SJSA1 (cell line): ENCODE data around the gene MTTP. TPM values are rescaled to one million over a fixed set of nuclear protein-coding genes. Genes with fewer than 3 reads are reported as not detected.

Experiments
- DNase-seq, 2 experiments: peaks; one replicate each; pipeline ENCODE4 v3.0.0-alpha.2; 2015 to 2020; ENCODE audit warnings: low spot score in 2 of 2, low read depth in 1 of 2
- H3K27ac ChIP-seq: fragments of 250-450 bp; sonication (Bioruptor Pico); 2 replicates; pipeline ENCODE4 v1.5.1; 2020; ENCODE audit warnings: mild to moderate bottlenecking, moderate library complexity
- H3K27me3 ChIP-seq: fragments of 250-450 bp; sonication (Bioruptor Pico); replicated peaks from 2 replicates; pipeline ENCODE4 v1.5.1; 2020; ENCODE audit warnings: mild to moderate bottlenecking, moderate library complexity
- H3K36me3 ChIP-seq: fragments of 250-450 bp; sonication (Bioruptor Pico); 2 replicates; pipeline ENCODE4 v1.5.1; 2020; ENCODE audit warnings: mild to moderate bottlenecking
- H3K4me1 ChIP-seq: fragments of 250-450 bp; sonication (Bioruptor Pico); replicated peaks from 2 replicates; pipeline ENCODE4 v1.6.1; 2021; ENCODE audit warnings: mild to moderate bottlenecking
- H3K4me3 ChIP-seq: fragments of 250-450 bp; sonication (Bioruptor Pico); 2 replicates; pipeline ENCODE4 v1.5.1; 2020; ENCODE audit warnings: mild to moderate bottlenecking
- H3K9me3 ChIP-seq: fragments of 250-450 bp; sonication (Bioruptor Pico); replicated peaks from 2 replicates; pipeline ENCODE4 v1.5.1; 2020; ENCODE audit warnings: mild to moderate bottlenecking
- total RNA-seq: library from RNA; depleted of rRNA; stranded (reverse); fragments of >200 nt; shearing (Covaris generic); gene quantifications from 2 replicates; pipeline ENCODE4 v1.2.3, GENCODE V29; 2014

The MTTP gene
- total RNA-seq, 1 experiment from 2014 or later: 0.11 TPM

GRCh38 chr4:99573735-99574368 is 772 bp upstream of the MTTP start:
- no peak for DNase-seq
- no peaks in the 10 kb centered on the region for H3K9me3 ChIP-seq
- H3K36me3 ChIP-seq: no peaks in the 10 kb centered on the region
- no peak overlapping the region for H3K27ac ChIP-seq
- no peaks in the 10 kb centered on the region for H3K4me1 ChIP-seq
- no peak overlapping the region for H3K4me3 ChIP-seq
- peaks cover 6% of the 10 kb centered on the region; the same call in 1 of the 2 replicates for H3K27me3 ChIP-seq

GRCh38 chr4:99578714-99579113 is 4.1 kb downstream of the MTTP start:
- no peaks in the 10 kb centered on the region for H3K4me1 ChIP-seq
- H3K9me3 ChIP-seq: no peaks in the 10 kb centered on the region
- H3K36me3 ChIP-seq: no peaks in the 10 kb centered on the region
- no peak for DNase-seq
- H3K4me3 ChIP-seq: no peak overlapping the region
- H3K27ac ChIP-seq: no peak overlapping the region
- H3K27me3 ChIP-seq: no peaks in the 10 kb centered on the region; the same call in 1 of the 2 replicates

GRCh38 chr4:99585516-99585915 is 10.9 kb downstream of the MTTP start:
- H3K36me3 ChIP-seq: no peaks in the 10 kb centered on the region
- no peaks in the 10 kb centered on the region; the same call in 1 of the 2 replicates for H3K27me3 ChIP-seq
- H3K4me1 ChIP-seq: no peaks in the 10 kb centered on the region
- no peak for DNase-seq
- H3K9me3 ChIP-seq: no peaks in the 10 kb centered on the region
- H3K27ac ChIP-seq: no peak overlapping the region
- H3K4me3 ChIP-seq: no peak overlapping the region

GRCh38 chr4:99586322-99586721 is 11.7 kb downstream of the MTTP start:
- no peaks in the 10 kb centered on the region for H3K4me1 ChIP-seq
- H3K36me3 ChIP-seq: no peaks in the 10 kb centered on the region
- no peak overlapping the region for H3K27ac ChIP-seq
- H3K4me3 ChIP-seq: no peak overlapping the region
- no peaks in the 10 kb centered on the region for H3K9me3 ChIP-seq
- no peaks in the 10 kb centered on the region; the same call in 1 of the 2 replicates for H3K27me3 ChIP-seq
- DNase-seq: no peak

- H3K27me3 ChIP-seq: no peaks in the 10 kb centered on the region; the same call in 1 of the 2 replicates
- H3K27ac ChIP-seq: no peak overlapping the region
- H3K4me1 ChIP-seq: no peaks in the 10 kb centered on the region
Observed at GRCh38 chr4:99586797-99587196, 12.2 kb downstream of the MTTP start.

GRCh38 chr4:99587309-99587708 is 12.7 kb downstream of the MTTP start:
- Histone ChIP-seq H3K36me3 (no peaks in the 10 kb centered on the region), H3K9me3 (no peaks in the 10 kb centered on the region), H3K4me1 (no peaks in the 10 kb centered on the region), H3K27me3 (no peaks in the 10 kb centered on the region; the same call in 1 of the 2 replicates), H3K4me3 (no peak overlapping the region), H3K27ac (no peak overlapping the region)
- no peak for DNase-seq

More at GRCh38 chr4:99586797-99587196, 12.2 kb downstream of the MTTP start:
- H3K36me3 ChIP-seq: no peaks in the 10 kb centered on the region
- H3K4me3 ChIP-seq: no peak overlapping the region
- no peaks in the 10 kb centered on the region for H3K9me3 ChIP-seq
- no peak for DNase-seq

- Histone ChIP-seq H3K27me3 (no peaks in the 10 kb centered on the region; the same call in 1 of the 2 replicates), H3K36me3 (no peaks in the 10 kb centered on the region), H3K9me3 (no peaks in the 10 kb centered on the region), H3K4me1 (no peaks in the 10 kb centered on the region), H3K4me3 (no peak overlapping the region), H3K27ac (no peak overlapping the region)
- DNase-seq: no peak
Observed at GRCh38 chr4:99587803-99588202, 13.2 kb downstream of the MTTP start.

- Histone ChIP-seq H3K27me3 (no peaks in the 10 kb centered on the region), H3K4me1 (no peaks in the 10 kb centered on the region), H3K9me3 (no peaks in the 10 kb centered on the region), H3K27ac (no peak overlapping the region), H3K4me3 (no peak overlapping the region), H3K36me3 (no peaks in the 10 kb centered on the region)
- DNase-seq: no peak
Observed at GRCh38 chr4:99591757-99592156, 17.1 kb downstream of the MTTP start.

GRCh38 chr4:99593781-99594641 is 19.4 kb downstream of the MTTP start:
- Histone ChIP-seq H3K27ac (no peak overlapping the region), H3K27me3 (no peaks in the 10 kb centered on the region), H3K9me3 (no peaks in the 10 kb centered on the region), H3K36me3 (no peaks in the 10 kb centered on the region), H3K4me1 (no peaks in the 10 kb centered on the region), H3K4me3 (no peak overlapping the region)
- no peak for DNase-seq

- no peak for DNase-seq
- no peaks in the 10 kb centered on the region for H3K36me3 ChIP-seq
- H3K9me3 ChIP-seq: no peaks in the 10 kb centered on the region
- no peaks in the 10 kb centered on the region for H3K27me3 ChIP-seq
- no peaks in the 10 kb centered on the region for H3K4me1 ChIP-seq
- H3K27ac ChIP-seq: no peak overlapping the region
- no peak overlapping the region for H3K4me3 ChIP-seq
Observed at GRCh38 chr4:99594818-99595217, 20.2 kb downstream of the MTTP start.

GRCh38 chr4:99606716-99607115 is 32.1 kb downstream of the MTTP start:
- Histone ChIP-seq H3K4me1 (no peaks in the 10 kb centered on the region), H3K4me3 (no peak overlapping the region), H3K27me3 (peaks cover 9% of the 10 kb centered on the region; the same call in 1 of the 2 replicates), H3K27ac (no peak overlapping the region), H3K9me3 (no peaks in the 10 kb centered on the region), H3K36me3 (no peaks in the 10 kb centered on the region)
- DNase-seq: no peak

GRCh38 chr4:99608417-99608816 is 33.8 kb downstream of the MTTP start:
- Histone ChIP-seq H3K4me1 (no peaks in the 10 kb centered on the region), H3K4me3 (no peak overlapping the region)

GRCh38 chr4:99610605-99611175 is 36.1 kb downstream of the MTTP start:
- H3K27me3 ChIP-seq: peaks cover 7% of the 10 kb centered on the region; the same call in 1 of the 2 replicates
- no peaks in the 10 kb centered on the region for H3K4me1 ChIP-seq
- DNase-seq: no peak
- H3K27ac ChIP-seq: no peak overlapping the region
- no peaks in the 10 kb centered on the region for H3K9me3 ChIP-seq
- H3K4me3 ChIP-seq: no peak overlapping the region
- H3K36me3 ChIP-seq: no peaks in the 10 kb centered on the region

More at GRCh38 chr4:99608417-99608816, 33.8 kb downstream of the MTTP start:
- DNase-seq: no peak
- H3K9me3 ChIP-seq: no peaks in the 10 kb centered on the region
- H3K36me3 ChIP-seq: no peaks in the 10 kb centered on the region
- no peak overlapping the region for H3K27ac ChIP-seq
- H3K27me3 ChIP-seq: peaks cover 9% of the 10 kb centered on the region; the same call in 1 of the 2 replicates

- no peak overlapping the region for H3K4me3 ChIP-seq
- H3K9me3 ChIP-seq: no peaks in the 10 kb centered on the region
- no peaks in the 10 kb centered on the region for H3K36me3 ChIP-seq
- no peak for DNase-seq
- H3K4me1 ChIP-seq: no peaks in the 10 kb centered on the region
- H3K27ac ChIP-seq: no peak overlapping the region
- H3K27me3 ChIP-seq: peaks cover 5% of the 10 kb centered on the region; the same call in 1 of the 2 replicates
Observed at GRCh38 chr4:99612281-99612680, 37.7 kb downstream of the MTTP start.
